Epithelial cell of proximal tubule (primary cell): Measurements from ENCODE around the gene LRP5. TPM values are rescaled to one million over a fixed set of nuclear protein-coding genes. Genes with fewer than 3 reads are reported as not detected.
A peak's percentile ranks its signal among the peaks of the same experiment; 100 is the strongest.

Experiments used
- DNase-seq: peaks from one replicate; pipeline ENCODE4 v3.0.0-alpha.2; 2011; ENCODE audit warnings: low read depth
- H3K4me3 ChIP-seq: 2 replicates; pipeline ENCODE4 v1.5.1; 2011; ENCODE audit warnings: low read depth, mild to moderate bottlenecking, low read length
- CTCF ChIP-seq: conservative IDR thresholded peaks from 2 replicates; pipeline ENCODE4 v1.5.1; 2012; ENCODE audit warnings: low read depth, mild to moderate bottlenecking, low read length
- total RNA-seq: library from RNA; depleted of rRNA; stranded (reverse); fragments of >200 nt; gene quantifications from 2 replicates; pipeline ENCODE4 v1.2.3, GENCODE V29; 2015

Gene LRP5
- total RNA-seq, 1 donor from 2014 or later: 22.4 TPM

GRCh38 chr11:68380786-68381622, 68.6 kb downstream of the LRP5 start:
- no peak overlapping the region for H3K4me3 ChIP-seq
- TF ChIP-seq CTCF: no peak
- DNase-seq: no peak

- TF ChIP-seq CTCF: no peak
- DNase-seq: no peak
- no peak overlapping the region for H3K4me3 ChIP-seq
These were observed 69.3 kb downstream of the LRP5 start for GRCh38 chr11:68381716-68382115.

- no peak for DNase-seq
- TF ChIP-seq CTCF: no peak
- H3K4me3 ChIP-seq: no peak overlapping the region
These were observed 70.1 kb downstream of the LRP5 start for GRCh38 chr11:68382358-68382998.

- no peak for DNase-seq
- TF ChIP-seq CTCF: peak; percentile 97
- no peak overlapping the region for H3K4me3 ChIP-seq
These were observed 71.6 kb downstream of the LRP5 start for GRCh38 chr11:68383976-68384501.

- no peak overlapping the region for H3K4me3 ChIP-seq
- no peak for TF ChIP-seq CTCF
- DNase-seq: no peak
These were observed 72.2 kb downstream of the LRP5 start for GRCh38 chr11:68384530-68385081.

GRCh38 chr11:68385128-68385527, 72.7 kb downstream of the LRP5 start:
- no peak for TF ChIP-seq CTCF

More at GRCh38 chr11:68385128-68385527, 72.7 kb downstream of the LRP5 start:
- H3K4me3 ChIP-seq: no peak overlapping the region
- no peak for DNase-seq
